Progenitor cell of endocrine pancreas (in vitro differentiated cells): ENCODE data around the gene LRIT1. TPM values are rescaled to one million over a fixed set of nuclear protein-coding genes. Genes with fewer than 3 reads are reported as not detected.

Experiments used
- DNase-seq: peaks from one replicate; pipeline ENCODE4 v3.0.0; 2021; ENCODE audit warnings: low spot score; ENCODE audit not compliant: unreplicated experiment
- H3K27ac Mint-ChIP-seq: 2 replicates; pipeline ENCODE4 v1.8.0; 2021; ENCODE audit warnings: mild to moderate bottlenecking, moderate library complexity, mixed read lengths
- H3K27me3 Mint-ChIP-seq: 2 replicates; pipeline ENCODE4 v1.8.0; 2021; ENCODE audit warnings: mixed read lengths
- H3K36me3 Mint-ChIP-seq: 2 replicates; pipeline ENCODE4 v1.8.0; 2022; ENCODE audit warnings: mixed read lengths; ENCODE audit not compliant: insufficient read depth
- H3K4me1 Mint-ChIP-seq: 2 replicates; pipeline ENCODE4 v1.8.0; 2021; ENCODE audit warnings: low read depth, mixed read lengths
- H3K4me3 Mint-ChIP-seq: 2 replicates; pipeline ENCODE4 v1.8.0; 2021; ENCODE audit warnings: low read depth, mild to moderate bottlenecking, moderate library complexity, mixed read lengths
- H3K9me3 Mint-ChIP-seq: 2 replicates; pipeline ENCODE4 v1.8.0; 2021; ENCODE audit warnings: low read depth, mixed read lengths
- CTCF ChIP-seq: fragments of 200-600 bp; sonication (generic); IDR thresholded peaks from one replicate; pipeline ENCODE4 v1.5.0; 2021; ENCODE audit warnings: antibody characterized with exemption, mild to moderate bottlenecking; ENCODE audit not compliant: unreplicated experiment
- total RNA-seq: library from RNA; stranded (reverse); gene quantifications from 2 replicates; pipeline ENCODE4 v1.2.1, GENCODE V29; 2021

Gene LRIT1
- total RNA-seq, 1 donor from 2014 or later = not detected

- no peak for DNase-seq
- Mint-ChIP-seq H3K4me3 (no peak overlapping the region), H3K27me3 (peaks cover 27% of the 10 kb centered on the region), H3K27ac (no peak overlapping the region), H3K4me1 (no peaks in the 10 kb centered on the region), H3K9me3 (no peaks in the 10 kb centered on the region), H3K36me3 (no peaks in the 10 kb centered on the region)
- TF ChIP-seq CTCF = no peak
Observed at GRCh38 chr10:84235096-84235495, 6.2 kb downstream of the LRIT1 start.

- H3K4me1 Mint-ChIP-seq = no peaks in the 10 kb centered on the region
- no peaks in the 10 kb centered on the region for H3K36me3 Mint-ChIP-seq
- H3K9me3 Mint-ChIP-seq = no peaks in the 10 kb centered on the region
- H3K27ac Mint-ChIP-seq = no peak overlapping the region
- H3K27me3 Mint-ChIP-seq = peaks cover 29% of the 10 kb centered on the region
- no peak for TF ChIP-seq CTCF
- no peak for DNase-seq
- no peak overlapping the region for H3K4me3 Mint-ChIP-seq
Observed at GRCh38 chr10:84234479-84234878, 6.9 kb downstream of the LRIT1 start.

GRCh38 chr10:84233940-84234339 is 7.4 kb downstream of the LRIT1 start:
- DNase-seq = no peak
- Mint-ChIP-seq H3K9me3 (no peaks in the 10 kb centered on the region), H3K27me3 (peaks cover 27% of the 10 kb centered on the region), H3K36me3 (no peaks in the 10 kb centered on the region), H3K4me1 (no peaks in the 10 kb centered on the region), H3K27ac (no peak overlapping the region), H3K4me3 (no peak overlapping the region)
- no peak for TF ChIP-seq CTCF

- DNase-seq = no peak
Observed at GRCh38 chr10:84232376-84232775, 9.0 kb downstream of the LRIT1 start.

GRCh38 chr10:84230359-84230758 is 11.0 kb downstream of the LRIT1 start:
- Mint-ChIP-seq H3K9me3 (no peaks in the 10 kb centered on the region), H3K36me3 (no peaks in the 10 kb centered on the region), H3K4me3 (no peak overlapping the region), H3K4me1 (no peaks in the 10 kb centered on the region), H3K27ac (no peak overlapping the region), H3K27me3 (peaks cover 33% of the 10 kb centered on the region)
- DNase-seq = no peak
- TF ChIP-seq CTCF = no peak

More at GRCh38 chr10:84232376-84232775, 9.0 kb downstream of the LRIT1 start:
- Mint-ChIP-seq H3K4me3 (no peak overlapping the region), H3K36me3 (no peaks in the 10 kb centered on the region), H3K27ac (no peak overlapping the region), H3K27me3 (peaks cover 29% of the 10 kb centered on the region), H3K4me1 (no peaks in the 10 kb centered on the region), H3K9me3 (no peaks in the 10 kb centered on the region)
- no peak for TF ChIP-seq CTCF
